GM21367 (cell line): ENCODE results near the gene CHAT.
"Not testable (repeated sequence)": the region's sequence is repeated elsewhere in the genome, so short reads cannot be mapped to it uniquely, and the experiment has no call there.

Experiments
- ATAC-seq: cut with Tn5 transposase; IDR thresholded peaks from one replicate; pipeline ENCODE4 v1.9.1; 2021; ENCODE audit not compliant: unreplicated experiment

Gene CHAT

DNA sequence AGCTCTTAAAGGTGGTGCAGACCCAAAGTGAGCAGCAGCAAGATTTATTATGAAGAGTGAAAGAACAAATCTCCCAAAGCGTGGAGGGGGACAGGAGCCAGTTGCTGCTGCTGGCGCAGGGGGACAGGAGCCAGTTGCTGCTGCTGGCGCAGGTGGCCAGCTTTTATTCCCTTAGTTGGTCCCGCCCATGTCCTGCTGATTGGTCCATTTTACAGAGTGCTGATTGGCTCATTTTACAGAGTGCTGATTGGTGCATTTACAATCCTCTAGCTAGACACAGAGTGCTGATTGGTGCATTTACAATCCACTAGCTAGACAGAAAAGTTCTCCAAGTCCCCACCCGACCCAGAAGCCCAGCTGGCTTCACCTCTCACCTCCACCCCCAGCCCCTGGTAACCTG lies 68.6 kb downstream of the CHAT start:
- not testable (repeated sequence) for ATAC-seq

DNA sequence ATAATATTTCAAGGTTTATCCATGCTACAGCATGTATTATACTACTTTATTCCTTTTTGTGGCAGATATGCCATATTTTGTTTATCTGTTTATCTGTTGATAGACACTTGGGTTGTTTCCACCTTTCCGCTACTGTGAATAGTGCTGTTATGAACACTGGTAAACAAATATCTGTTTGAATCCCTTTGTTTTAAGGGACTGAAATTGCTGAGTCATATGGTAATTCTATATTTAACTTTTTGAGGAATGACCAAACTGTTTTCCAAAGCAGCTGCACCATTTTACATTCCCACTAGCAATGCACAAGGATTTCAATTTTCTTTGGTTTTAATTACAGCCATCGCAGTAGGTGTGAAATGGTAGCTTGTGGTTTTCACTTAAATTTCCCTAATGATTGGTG lies 69.0 kb downstream of the CHAT start:
- no peak for ATAC-seq

DNA sequence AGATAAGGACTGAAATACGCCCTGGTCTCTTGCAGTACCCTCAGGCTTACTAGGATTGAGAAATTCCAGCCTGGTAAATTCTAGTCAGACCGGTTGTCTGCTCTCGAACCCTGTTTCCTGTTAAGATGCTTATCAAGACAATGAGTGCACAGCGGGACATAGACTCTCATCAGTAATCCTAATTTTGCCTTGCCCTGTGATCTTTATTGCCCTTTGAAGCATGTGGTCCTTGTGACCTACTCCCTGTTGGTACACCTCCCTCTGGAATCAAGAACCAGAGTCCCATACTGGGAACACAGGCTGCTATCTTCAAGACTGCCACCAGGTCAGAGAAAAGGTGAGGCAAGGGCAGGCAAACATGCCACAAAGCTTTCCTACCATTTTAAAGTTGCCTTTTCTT lies 72.8 kb downstream of the CHAT start:
- ATAC-seq, result no peak

DNA sequence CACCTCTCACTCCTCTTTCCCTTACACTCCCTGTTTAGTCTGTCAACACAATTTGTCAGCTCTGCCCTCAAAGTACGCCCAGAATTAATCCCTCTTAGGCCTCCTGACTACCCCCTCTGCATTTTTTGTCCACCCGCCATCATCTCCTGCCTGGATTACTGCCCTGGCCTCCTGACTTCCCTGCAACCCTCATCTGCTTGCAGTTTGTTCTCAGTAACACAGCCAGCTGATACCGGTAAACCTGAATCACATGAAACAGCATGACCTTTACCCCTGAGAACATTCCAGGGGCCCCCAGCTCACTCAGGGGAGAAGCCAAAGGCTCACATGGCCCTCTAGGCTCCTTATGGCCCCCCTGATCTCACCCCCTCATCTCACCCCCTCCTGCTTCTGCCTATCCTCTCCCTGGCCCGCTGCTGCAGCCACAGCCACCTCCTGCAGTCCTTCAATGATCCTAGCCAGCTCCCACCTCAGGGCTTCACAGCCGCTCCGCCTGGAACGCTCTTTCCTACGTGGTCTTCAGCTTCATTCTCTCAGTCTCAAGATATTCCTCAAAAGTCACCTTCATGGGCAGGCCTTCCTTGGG lies 74.5 kb downstream of the CHAT start:
- ATAC-seq, result no peak

DNA sequence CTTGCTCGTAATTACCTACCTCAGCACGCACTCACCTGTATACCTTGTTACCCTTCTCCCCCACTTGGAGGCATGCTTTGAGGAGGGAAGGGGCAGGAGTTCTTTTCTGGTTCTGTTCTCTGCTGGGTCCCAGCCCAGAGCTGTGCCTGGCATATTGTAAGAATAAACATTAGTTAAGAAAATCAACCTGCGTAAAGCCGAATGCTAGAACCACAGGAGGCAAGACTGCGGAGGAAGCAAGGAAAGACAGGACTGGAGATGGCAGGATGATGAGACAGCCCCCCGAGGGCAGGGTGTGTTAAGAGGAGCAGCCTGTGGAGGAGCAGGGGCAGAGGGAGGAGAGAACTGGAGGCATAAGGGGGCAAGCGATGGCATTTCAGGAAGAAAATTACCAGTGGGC lies 75.1 kb downstream of the CHAT start:
- ATAC-seq, result no peak

DNA sequence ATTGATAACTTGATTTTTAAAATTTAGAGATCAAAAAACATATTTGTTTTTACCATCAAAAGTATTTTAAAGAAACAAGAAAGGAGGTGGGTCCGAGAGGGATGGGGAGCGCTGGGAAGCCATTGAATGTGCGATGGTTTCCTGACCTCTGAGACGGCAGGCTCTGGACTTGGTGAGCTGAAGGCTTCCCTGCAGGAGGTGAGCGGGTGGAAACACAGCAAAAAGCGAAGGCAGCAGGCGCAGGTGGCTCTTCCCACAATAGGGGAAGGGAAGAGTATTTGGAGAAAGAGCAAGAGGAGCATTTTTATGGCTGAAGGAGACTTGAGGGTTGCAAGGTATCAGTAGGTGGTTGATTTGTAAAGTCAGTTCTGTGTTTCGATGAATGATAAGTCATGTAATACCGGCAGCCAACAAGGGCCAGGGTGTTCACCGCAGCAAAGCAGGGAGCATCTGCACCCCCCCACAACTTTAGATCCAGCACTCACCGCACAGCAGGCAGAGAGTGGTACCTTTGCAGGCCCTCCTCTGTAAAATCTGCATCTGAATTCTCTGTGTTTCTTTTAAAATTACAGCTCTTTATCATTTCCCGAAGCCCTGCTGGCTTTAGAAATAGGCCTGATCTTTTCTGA lies 76.2 kb downstream of the CHAT start:
- no peak for ATAC-seq

DNA sequence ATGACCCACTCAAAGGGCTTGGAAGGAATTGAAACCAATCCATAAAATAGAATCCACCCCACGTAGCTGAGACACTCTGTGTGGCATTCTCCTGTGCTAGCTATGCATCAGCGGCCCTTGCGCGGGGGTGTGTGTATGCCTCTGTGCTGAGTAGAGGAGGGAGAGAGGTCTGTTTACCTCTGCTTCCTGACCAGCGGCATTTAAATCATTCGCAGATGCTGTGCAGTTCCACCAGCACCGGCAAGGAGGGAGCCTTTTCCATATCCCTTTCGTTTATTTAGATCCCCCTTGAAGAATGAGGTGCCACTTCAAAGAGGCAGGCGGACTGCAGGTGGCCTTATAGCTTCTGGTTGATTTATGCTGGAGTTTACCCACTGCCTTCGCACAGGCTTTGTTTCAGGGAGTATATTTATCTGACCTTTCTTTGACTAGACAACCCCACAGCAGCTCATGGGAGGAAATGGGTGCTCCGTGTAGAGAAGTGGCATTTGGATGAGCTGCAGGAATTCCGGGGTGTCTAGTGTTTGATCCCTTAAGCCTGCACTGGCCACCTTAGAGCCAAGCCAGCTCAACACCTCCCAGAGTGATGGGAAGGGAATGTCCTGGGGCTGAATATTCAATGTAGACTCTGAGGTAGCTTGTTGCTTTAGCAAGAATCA lies 77.0 kb downstream of the CHAT start:
- ATAC-seq, result no peak

DNA sequence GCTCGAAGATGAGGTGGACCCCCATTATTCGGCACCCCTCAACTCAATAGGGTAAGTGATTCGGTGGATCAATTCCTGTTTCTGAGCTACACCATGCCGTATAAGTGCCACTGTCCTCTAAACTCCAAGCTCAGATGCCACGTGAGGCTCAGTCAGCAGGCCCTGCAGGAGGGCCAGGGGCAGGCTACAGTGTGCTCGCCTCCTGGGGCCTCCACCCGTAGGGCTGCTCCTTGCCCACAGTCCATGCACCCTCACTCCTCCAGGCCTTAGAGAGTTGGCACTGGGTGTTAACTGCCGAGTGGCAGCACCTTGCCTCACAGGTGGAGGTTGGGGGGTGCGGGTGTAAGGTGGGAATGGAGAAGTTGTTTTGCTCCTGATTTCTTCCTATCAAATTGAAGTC lies 77.8 kb downstream of the CHAT start:
- no peak for ATAC-seq

DNA sequence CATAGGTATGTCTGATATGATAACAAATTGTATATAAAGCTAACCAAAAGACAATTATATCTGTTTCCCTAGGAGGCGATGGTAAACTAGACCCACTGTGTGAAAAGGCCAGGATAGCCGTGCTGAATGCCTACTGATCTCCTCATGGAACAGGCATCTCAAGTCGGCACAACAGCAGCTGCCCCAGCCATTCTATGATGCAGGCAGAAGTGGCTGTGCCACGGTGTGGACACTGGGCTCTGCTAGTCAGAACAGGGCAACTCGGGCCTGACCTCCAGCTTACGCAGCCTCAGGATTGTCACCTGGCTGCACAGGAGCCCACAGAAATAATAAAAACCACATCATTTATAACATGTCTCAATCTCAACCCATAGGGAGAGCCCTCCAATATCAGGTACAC lies 80.6 kb downstream of the CHAT start:
- ATAC-seq, result no peak

DNA sequence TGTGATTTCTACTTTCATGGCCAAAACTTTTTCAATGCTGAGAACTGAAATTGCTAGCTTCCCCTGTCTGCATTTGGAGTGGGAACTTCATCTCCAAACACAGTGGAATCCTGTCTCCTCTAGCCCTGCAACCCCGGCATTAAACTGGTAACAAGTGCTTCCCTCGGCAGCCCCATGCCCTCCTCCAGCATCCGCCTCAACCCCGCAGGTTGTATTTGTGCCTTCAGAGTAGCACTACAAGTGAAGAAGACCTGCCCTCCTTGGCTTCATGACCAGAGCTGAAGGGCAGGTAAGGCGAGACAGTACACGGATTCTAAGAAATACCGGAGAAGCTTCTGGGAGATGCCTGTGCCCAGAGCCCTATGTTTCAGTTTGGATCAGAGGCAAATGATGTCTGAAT lies 82.5 kb downstream of the CHAT start:
- ATAC-seq, result no peak

DNA sequence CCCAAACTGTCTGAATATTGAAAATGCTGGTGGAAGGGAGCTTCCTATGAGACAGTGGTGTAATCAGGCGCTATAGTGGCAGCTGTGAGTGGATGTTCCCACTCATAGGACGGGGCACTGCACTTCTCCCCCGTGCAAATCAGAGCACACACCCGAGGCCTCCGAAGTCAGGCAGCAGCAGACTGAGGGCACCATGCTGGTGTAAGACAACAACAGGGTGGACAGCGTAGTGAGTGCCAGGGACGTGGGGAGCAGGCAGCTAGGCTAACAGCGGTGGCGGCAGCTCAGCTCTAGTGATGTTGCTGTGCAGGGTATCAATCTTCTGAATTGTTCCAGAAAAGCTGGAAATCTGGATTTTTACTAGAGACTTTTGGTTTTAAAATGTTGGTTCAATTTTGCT lies 84.8 kb downstream of the CHAT start:
- no peak for ATAC-seq

DNA sequence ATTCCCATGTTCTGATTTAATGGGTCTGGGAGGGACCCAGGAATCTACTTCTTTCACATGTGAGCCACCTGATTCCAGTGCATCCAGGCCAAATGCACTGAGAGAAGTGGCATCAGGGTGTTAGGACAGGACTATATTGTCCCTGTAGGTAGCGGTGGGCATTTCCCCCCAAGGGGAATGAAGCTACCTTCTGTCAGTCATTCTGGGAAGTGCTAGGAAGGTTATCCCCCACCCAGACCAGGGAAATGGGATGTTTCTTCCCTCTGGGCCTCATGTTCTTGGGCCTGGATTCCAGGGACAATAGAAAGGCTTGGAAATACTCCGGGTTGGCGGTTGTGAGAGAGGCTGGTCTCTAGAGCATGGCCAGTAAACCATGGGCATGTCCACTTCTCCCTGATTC lies 86.4 kb downstream of the CHAT start:
- ATAC-seq, result no peak

DNA sequence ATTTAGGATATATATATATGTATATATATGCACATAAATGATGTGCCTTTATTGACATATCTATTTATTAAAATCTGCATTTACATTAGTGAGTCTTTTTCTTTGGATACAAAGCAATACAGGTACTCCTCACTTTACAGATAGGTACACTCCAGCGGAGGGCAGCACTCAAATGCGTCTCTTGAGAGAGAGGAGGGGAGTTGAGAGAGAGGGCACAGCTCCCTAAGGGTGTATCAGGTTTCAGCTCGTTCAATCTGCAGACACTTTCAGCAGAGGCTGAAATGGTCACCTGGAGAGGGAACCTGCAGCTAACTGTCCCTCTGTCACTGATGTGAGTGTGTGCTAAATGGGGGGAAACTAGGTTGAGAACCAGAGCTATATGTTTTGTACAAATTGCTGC lies 87.2 kb downstream of the CHAT start:
- no peak for ATAC-seq

DNA sequence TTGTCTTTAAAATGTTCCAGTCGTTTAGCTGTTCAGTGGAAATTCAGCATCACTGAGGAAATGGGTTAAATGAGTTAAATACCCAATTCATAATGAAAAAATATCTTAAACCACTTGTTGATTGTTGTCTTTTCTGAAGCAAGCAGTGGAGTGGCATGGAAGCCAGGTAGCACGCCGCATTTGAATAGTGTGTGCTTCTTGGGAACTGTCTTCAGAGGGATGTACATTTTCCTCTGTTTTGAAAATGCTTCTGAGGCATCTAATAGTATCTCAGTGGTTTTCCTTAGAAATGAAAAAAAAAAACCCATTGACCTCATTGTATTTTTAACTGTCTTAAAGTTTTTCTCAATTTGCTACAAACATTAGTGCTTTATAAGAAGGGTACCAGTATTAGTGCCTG lies 93.7 kb downstream of the CHAT start:
- no peak for ATAC-seq

DNA sequence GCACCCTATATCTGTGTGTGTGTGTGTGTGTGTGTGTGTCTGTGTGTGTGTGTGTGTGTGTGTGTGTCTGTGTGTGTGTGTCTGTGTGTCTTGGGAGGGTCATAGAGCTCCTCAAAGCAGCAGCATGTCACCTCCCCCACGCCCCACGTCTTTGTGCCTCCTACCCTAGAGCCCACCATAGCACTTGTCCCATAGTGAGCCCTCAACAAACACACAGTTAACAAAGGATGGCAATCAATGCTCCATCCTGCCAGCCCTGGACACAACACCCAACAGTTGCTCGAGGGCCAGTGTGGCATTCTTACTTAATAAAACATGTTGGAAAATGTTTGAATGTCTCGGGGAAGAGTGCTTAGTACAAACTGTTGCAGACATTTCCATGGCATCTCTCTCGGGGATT lies 96.1 kb downstream of the CHAT start:
- ATAC-seq, result no peak

DNA sequence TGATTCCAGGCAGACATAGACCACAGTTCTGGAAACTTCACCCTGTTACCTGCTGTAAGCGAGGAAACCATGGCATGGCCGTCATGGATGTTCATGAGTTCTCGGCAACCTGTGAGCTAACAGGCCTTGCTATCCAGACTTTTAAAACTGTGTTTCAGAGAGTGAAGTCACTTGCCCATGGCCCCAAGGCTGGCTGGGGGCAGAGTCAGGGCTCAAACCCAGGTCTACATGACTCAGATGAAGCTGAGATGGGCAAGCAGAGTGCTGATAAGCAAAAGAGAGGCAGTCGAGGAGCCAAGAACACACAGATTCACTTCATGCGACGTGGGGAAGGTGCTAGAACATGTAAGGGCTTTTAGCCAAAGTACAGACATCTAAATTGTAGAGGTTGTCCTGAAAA lies 97.1 kb downstream of the CHAT start:
- no peak for ATAC-seq

DNA sequence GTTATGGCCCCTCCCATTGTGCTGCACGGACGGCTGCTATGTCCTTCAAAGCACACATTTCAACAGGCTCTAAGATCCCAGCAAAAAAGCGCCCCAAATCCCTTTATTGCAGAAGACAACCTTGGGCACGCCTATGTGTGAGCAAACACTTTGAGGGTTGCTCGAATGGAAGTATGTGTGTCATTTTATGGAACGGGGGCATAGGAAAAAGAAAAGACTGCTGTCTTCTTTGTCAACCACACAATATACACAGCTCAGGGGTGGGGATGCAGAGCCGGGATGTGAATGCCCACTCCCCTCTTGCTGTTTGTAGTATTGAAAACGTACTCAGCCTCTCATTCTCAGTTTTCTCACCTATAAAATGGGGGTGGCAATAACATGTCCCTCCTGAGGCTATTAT lies 97.6 kb downstream of the CHAT start:
- no peak for ATAC-seq

DNA sequence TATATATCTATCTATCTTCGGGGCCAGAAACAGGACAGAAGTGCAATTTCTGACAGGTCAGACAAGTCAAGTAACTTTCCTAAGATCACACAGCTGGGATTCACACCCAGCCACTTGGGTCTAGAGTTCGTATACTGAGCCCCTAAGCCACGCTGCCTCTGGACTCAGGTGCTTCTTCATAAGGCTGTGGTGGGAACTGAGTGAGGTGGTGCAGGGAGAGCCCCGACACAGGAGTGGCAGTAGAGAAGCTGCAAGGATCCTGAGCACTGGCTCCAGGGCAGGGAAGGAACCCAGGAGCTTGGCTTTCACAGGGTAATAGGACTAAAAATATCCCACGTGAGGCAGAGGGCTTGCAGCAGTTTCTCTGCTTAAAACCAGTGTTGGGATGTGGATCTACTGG lies 99.4 kb downstream of the CHAT start:
- ATAC-seq, result no peak
